Lung (tissue), 12 donors: ENCODE measurements around the gene B3GALT5. TPM values are rescaled to one million over a fixed set of nuclear protein-coding genes. Genes with fewer than 3 reads are reported as not detected.
A peak's percentile ranks its signal among the peaks of the same experiment; 100 is the strongest.

ENCODE experiments used
- ATAC-seq: fragments of 200-7000 bp; cut with Tn5 transposase; one replicate; pipeline ENCODE4 v1.9.1; 2020; ENCODE audit warnings: moderate number of reproducible peaks; ENCODE audit not compliant: insufficient read depth, low FRiP score
- DNase-seq, 3 donors: peaks; one replicate each; pipeline ENCODE4 v3.0.0-alpha.2; 2013 to 2017
- H3K27ac ChIP-seq, 2 donors: one replicate each; pipeline ENCODE4 v1.5.1; 2013; ENCODE audit warnings: mild to moderate bottlenecking in 2 of 2, moderate library complexity in 2 of 2, control low read depth in 1 of 2, inconsistent platforms in 1 of 2, low read depth in 1 of 2, low read length in 1 of 2
- H3K27me3 ChIP-seq, 3 donors: one replicate each; pipeline ENCODE4 v1.5.1; 2013; ENCODE audit warnings: low read length in 2 of 3; ENCODE audit not compliant: control insufficient read depth in 3 of 3, insufficient read depth in 3 of 3
- H3K36me3 ChIP-seq, 4 donors: one replicate each; pipeline ENCODE4 v1.5.1; 2013; ENCODE audit warnings: low read length in 4 of 4, mild to moderate bottlenecking in 1 of 4, moderate library complexity in 1 of 4; ENCODE audit not compliant: control insufficient read depth in 4 of 4, insufficient read depth in 4 of 4
- H3K4me1 ChIP-seq, 5 donors: one replicate each; pipeline ENCODE4 v1.5.1; 2013; ENCODE audit warnings: low read length in 5 of 5, mild to moderate bottlenecking in 2 of 5, moderate library complexity in 1 of 5; ENCODE audit not compliant: control insufficient read depth in 5 of 5, insufficient read depth in 5 of 5
- H3K4me3 ChIP-seq: one replicate; pipeline ENCODE4 v1.5.1; 2013; ENCODE audit warnings: mild to moderate bottlenecking, control low read depth, moderate library complexity
- H3K9ac ChIP-seq, 2 donors: one replicate each; pipeline ENCODE4 v1.5.1; 2013; ENCODE audit warnings: low read length in 2 of 2, control low read depth in 1 of 2; ENCODE audit not compliant: insufficient read depth in 1 of 2
- H3K9me3 ChIP-seq, 4 donors: one replicate each; pipeline ENCODE4 v1.5.1; 2013; ENCODE audit warnings: low read length in 3 of 4, mild to moderate bottlenecking in 1 of 4, moderate library complexity in 1 of 4; ENCODE audit not compliant: control insufficient read depth in 4 of 4, insufficient read depth in 3 of 4
- WGBS, 2 donors: extraction: QIAGEN DNeasy Blood & Tissue Kit; methylation state at CpG; one replicate each; pipeline ENCODE4 v1.1.7; 2013; 5-methylcytosine and 5-hydroxymethylcytosine counted together
- polyA plus RNA-seq, 2 donors: library from polyadenylated mRNA; stranded (reverse); fragments of 200-250 nt; gene quantifications; one replicate each; pipeline ENCODE4 v1.2.1, GENCODE V29; 2013
- total RNA-seq, 2 donors: library from RNA; depleted of rRNA in 1 of 2; stranded (reverse); fragments of >200 nt in 1 of 2; gene quantifications; one replicate each; pipeline ENCODE4 v1.2.1, GENCODE V29; 2014 to 2021
- TF ChIP-seq, protein P1 (sequence below): IDR thresholded peaks from 2 replicates; pipeline ENCODE4 v1.5.1; 2012; ENCODE audit warnings: mild to moderate bottlenecking; ENCODE audit errors: control extremely low read depth, extremely low read depth
- donor health status: control.
- donor health status: control.
- donor health status: Bipolar disorder and iron deficiency.
- donor health status: healthy.
- donor health status: DM: yes; HTN: yes; CAD: no.

The B3GALT5 gene
- total and polyA plus RNA-seq, 4 donors: 0.02 to 1.1 (median 0.50) TPM

DNA sequence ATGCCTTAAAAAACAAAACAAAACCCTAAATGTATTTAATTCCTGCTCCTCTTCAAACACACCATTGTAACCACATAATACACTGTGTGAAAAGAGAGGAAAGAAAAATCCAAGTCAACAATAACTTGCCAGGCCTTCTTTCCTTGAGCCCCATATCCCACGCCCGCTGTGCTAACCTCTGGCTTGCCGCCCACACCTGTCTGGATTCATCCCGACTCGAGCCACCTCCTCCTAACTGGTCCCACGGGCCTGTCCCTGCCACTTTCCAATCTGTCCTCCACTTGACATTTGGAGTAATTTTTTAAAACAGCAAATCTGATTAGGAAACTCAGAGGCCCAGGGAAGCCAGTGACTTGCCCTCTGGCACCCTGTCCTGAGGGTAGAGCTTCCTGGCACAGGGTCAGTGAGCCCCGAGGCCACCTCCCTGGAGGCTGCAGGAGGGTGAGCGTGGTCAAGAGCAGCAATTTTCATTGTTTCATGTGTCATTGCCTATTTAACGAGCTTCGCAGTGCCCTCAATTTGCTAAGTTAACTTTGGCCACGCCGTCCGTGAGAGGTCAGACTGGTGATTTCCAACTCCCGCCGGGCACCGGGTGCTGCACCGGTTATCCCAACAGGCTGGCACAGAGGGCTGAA lies 54.1 kb downstream of the B3GALT5 start:
- no peak for ATAC-seq
- no peak overlapping the region for H3K9ac ChIP-seq
- WGBS, 2 donors: 71 to 84% methylated on average over 17 of the region's 17 CpGs
- no peak for DNase-seq
- H3K27ac ChIP-seq: no peak overlapping the region
- H3K4me3 ChIP-seq: no peak overlapping the region
- TF ChIP-seq, protein P1, sequence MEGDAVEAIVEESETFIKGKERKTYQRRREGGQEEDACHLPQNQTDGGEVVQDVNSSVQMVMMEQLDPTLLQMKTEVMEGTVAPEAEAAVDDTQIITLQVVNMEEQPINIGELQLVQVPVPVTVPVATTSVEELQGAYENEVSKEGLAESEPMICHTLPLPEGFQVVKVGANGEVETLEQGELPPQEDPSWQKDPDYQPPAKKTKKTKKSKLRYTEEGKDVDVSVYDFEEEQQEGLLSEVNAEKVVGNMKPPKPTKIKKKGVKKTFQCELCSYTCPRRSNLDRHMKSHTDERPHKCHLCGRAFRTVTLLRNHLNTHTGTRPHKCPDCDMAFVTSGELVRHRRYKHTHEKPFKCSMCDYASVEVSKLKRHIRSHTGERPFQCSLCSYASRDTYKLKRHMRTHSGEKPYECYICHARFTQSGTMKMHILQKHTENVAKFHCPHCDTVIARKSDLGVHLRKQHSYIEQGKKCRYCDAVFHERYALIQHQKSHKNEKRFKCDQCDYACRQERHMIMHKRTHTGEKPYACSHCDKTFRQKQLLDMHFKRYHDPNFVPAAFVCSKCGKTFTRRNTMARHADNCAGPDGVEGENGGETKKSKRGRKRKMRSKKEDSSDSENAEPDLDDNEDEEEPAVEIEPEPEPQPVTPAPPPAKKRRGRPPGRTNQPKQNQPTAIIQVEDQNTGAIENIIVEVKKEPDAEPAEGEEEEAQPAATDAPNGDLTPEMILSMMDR: no peak
- H3K4me1 ChIP-seq: peaks cover 0 to 9% (median 0%) of the 10 kb centered on the region in 5 donors
- H3K27me3 ChIP-seq: no peaks in the 10 kb centered on the region
- no peaks in the 10 kb centered on the region for H3K9me3 ChIP-seq
- H3K36me3 ChIP-seq: no peaks in the 10 kb centered on the region

DNA sequence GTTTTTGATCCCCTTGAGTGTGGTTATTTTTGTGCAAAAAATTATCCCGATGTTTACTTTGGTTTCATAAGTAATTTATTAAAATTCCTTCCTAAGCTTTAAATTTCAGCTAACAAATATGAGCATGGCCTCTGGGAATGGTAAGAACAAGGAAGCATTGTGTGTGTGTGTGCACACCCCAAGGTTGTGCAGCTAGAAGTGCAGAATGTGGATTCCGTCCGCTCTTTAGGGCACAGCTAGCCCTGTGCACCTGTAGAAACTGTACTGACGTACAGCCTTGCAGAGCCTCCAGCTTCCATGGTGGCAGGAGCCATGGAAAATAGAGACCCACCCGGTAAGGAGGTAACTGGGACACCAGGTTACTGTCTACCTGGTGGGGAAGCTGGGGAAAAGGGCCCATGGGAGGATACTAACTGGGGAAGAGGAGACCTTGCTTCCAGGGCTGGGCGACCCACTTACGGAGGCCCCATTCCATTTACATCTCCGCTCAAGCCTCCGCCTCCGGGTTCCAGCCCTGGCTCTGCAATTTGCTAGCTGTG lies 54.7 kb downstream of the B3GALT5 start:
- DNase-seq: peak in 2 of 3 donors; percentile 47 to 52
- WGBS, 2 donors: 89 to 96% methylated on average over 10 of the region's 10 CpGs

DNA sequence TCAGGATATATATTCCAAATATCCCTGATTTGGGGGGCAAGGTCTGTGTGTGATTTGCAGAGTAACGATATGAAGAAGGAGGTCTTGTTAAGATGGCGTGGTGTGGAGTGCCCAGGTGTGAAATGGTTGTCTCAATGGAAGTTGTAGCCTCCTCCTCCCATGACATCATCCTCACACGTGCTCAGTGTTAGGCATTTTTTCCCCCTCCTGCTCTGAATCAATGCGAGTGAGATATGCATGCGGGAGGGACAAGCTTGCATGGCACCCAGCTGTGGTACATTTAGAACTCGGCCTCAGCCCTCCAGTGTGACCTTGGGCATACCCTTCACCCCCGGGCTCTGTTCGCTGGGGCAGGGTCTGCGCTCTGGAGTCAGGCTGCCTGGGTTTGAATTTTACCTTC lies 55.6 kb downstream of the B3GALT5 start:
- no peak overlapping the region for H3K9ac ChIP-seq
- no peaks in the 10 kb centered on the region for H3K27me3 ChIP-seq
- H3K36me3 ChIP-seq: no peaks in the 10 kb centered on the region
- ATAC-seq: no peak
- TF ChIP-seq, protein P1: no peak
- H3K4me1 ChIP-seq: peaks cover 0 to 9% (median 0%) of the 10 kb centered on the region in 5 donors
- no peak overlapping the region for H3K4me3 ChIP-seq
- no peak for DNase-seq
- H3K9me3 ChIP-seq: no peaks in the 10 kb centered on the region
- WGBS, 2 donors: 92 to 94% methylated on average over 9 of the region's 9 CpGs
- H3K27ac ChIP-seq: no peak overlapping the region

More for the DNA sequence above, 54.7 kb downstream of the B3GALT5 start:
- Histone ChIP-seq H3K4me1 (peaks cover 0 to 9% (median 0%) of the 10 kb centered on the region in 5 donors), H3K27ac (no peak overlapping the region), H3K4me3 (no peak overlapping the region), H3K27me3 (no peaks in the 10 kb centered on the region), H3K9me3 (no peaks in the 10 kb centered on the region), H3K9ac (no peak overlapping the region), H3K36me3 (no peaks in the 10 kb centered on the region)
- TF ChIP-seq, protein P1: no peak
- ATAC-seq: no peak
